ENCODE measurements around the gene SFRP4. TPM values are rescaled to one million over a fixed set of nuclear protein-coding genes. Genes with fewer than 3 reads are reported as not detected.
A peak's percentile ranks its signal among the peaks of the same experiment; 100 is the strongest.

Gene SFRP4
- total and polyA plus RNA-seq, 12 donors: 0.20 to 9.9 (median 2.9) TPM

- no peak for TF ChIP-seq CTCF (IDR thresholded peaks at IDR 0.05)
- DNase-seq: no peak
- peaks cover 0 to 27% (median 17%) of the 10 kb centered on the region in 7 donors for H3K27me3 ChIP-seq
- peaks cover 0 to 30% (median 19%) of the 10 kb centered on the region in 9 donors for H3K4me1 ChIP-seq
- no peak overlapping the region for H3K4me3 ChIP-seq
- intact Hi-C loops (cut with DNase I): loop anchor here in 1 of 10 donors (10.0 kb wide), 2 partner anchors 192 to 312 kb away; no protein-coding TSS in a partner anchor
- H3K9me3 ChIP-seq: no peaks in the 10 kb centered on the region
- no peak overlapping the region for H3K27ac ChIP-seq
- ATAC-seq: no peak
- no peaks in the 10 kb centered on the region for H3K36me3 ChIP-seq
- WGBS, 2 donors: 51 to 56% methylated on average over 2 of the region's 2 CpGs
Measured at GRCh38 chr7:37912756-37913155, 3.9 kb downstream of the SFRP4 start.

- ATAC-seq (peak in 3 of 8 donors; percentile 44 to 75 (median 63)), DNase-seq (no peak)
- H3K4me3 ChIP-seq: no peak overlapping the region
- 43 to 70% methylated on average over 1 of the region's 1 CpG for WGBS, 2 donors
- H3K27me3 ChIP-seq: no peaks in the 10 kb centered on the region
- no peaks in the 10 kb centered on the region for H3K9me3 ChIP-seq
- H3K4me1 ChIP-seq: no peaks in the 10 kb centered on the region
- H3K27ac ChIP-seq: no peak overlapping the region
- TF ChIP-seq CTCF (IDR thresholded peaks at IDR 0.05): no peak
- intact Hi-C loops (cut with DNase I): loop anchor here in 1 of 10 donors (10.0 kb wide), 2 partner anchors 196 to 466 kb away; no protein-coding TSS in a partner anchor
- H3K36me3 ChIP-seq: no peaks in the 10 kb centered on the region
Measured at GRCh38 chr7:37908221-37908788, 8.3 kb downstream of the SFRP4 start.

- DNase-seq: no peak
- no peaks in the 10 kb centered on the region for H3K9me3 ChIP-seq
- H3K36me3 ChIP-seq: no peaks in the 10 kb centered on the region
- peaks cover 0 to 17% (median 7%) of the 10 kb centered on the region in 9 donors for H3K4me1 ChIP-seq
- H3K4me3 ChIP-seq: no peak overlapping the region
- H3K27me3 ChIP-seq: no peaks in the 10 kb centered on the region
- TF ChIP-seq CTCF (IDR thresholded peaks at IDR 0.05): no peak
- H3K27ac ChIP-seq: peak overlapping the region in 1 of 10 donors; percentile 37
- ATAC-seq: peak in 5 of 8 donors; percentile 26 to 35 (median 31)
- intact Hi-C loops (cut with DNase I): loop anchor here in 9 of 10 donors (2.0 to 10.0 kb wide), 6 partner anchors 203 to 473 kb away; no protein-coding TSS in a partner anchor
- 96 to 98% methylated on average over 2 of the region's 2 CpGs for WGBS, 2 donors
Measured at GRCh38 chr7:37901890-37902524, 14.6 kb downstream of the SFRP4 start.

DNA sequence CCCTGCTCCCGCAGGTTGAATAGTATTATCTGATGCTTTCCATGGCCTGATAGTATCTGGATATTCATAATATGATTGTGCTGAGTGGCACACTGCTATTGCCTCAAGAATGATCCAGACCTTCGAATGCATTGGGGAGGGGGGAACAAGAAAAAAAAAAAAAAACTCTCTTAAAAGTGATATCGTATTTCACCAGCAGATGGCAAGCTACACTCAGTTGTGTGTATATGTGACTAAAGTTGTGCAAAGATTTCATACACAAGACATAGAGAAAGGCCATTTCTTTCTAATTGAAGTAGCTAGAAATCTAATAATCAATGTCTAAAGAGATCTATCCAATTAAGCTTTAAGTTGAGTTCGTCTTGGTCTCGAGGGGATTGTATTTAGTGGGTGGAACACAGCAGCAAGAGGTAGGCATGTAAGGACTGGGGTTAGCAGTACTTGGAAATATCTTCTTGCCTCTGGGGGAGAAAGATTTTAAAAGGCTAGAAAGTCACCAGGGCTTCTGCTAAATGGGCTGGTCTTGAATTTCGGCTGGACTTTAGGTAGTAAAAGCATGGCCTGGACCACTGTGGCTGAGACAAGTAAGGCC is 15.3 kb downstream of the SFRP4 start:
- Histone ChIP-seq H3K9me3 (no peaks in the 10 kb centered on the region), H3K27me3 (no peaks in the 10 kb centered on the region), H3K4me1 (peaks cover 0 to 17% (median 7%) of the 10 kb centered on the region in 9 donors), H3K4me3 (no peak overlapping the region), H3K36me3 (no peaks in the 10 kb centered on the region), H3K27ac (peak overlapping the region in 1 of 10 donors; percentile 37)
- intact Hi-C loops (cut with DNase I): loop anchor here in 9 of 10 donors (2.0 to 10.0 kb wide), 6 partner anchors 203 to 473 kb away; no protein-coding TSS in a partner anchor
- WGBS, 2 donors: 21 to 26% methylated on average over 6 of the region's 6 CpGs
- ATAC-seq: peak in 5 of 8 donors; percentile 47 to 62 (median 57)
- TF ChIP-seq CTCF (IDR thresholded peaks at IDR 0.05): peak; percentile 15 to 69 (median 56)
- DNase-seq: no peak

Measured in heart right ventricle (tissue), 16 donors.